GM12874 (cell line): ENCODE results near the gene MIEF1.

Source experiments
- CTCF ChIP-seq: IDR thresholded peaks from 2 replicates; pipeline ENCODE4 v1.5.1; 2011; ENCODE audit warnings: low read depth, mild to moderate bottlenecking, control low read depth, low read length, moderate library complexity; ENCODE audit not compliant: insufficient read depth

MIEF1 gene

GRCh38 chr22:39530116-39530515 is 28.0 kb downstream of the MIEF1 start:
- no peak for TF ChIP-seq CTCF

GRCh38 chr22:39530692-39531331 is 28.7 kb downstream of the MIEF1 start:
- TF ChIP-seq CTCF: 0 out of 2 replicates have a peak, but pooled peaks have one; percentile 19

GRCh38 chr22:39532215-39533073 is 30.4 kb downstream of the MIEF1 start, which contains the start of gene RPS19BP1:
RPS19BP1 (minus strand) TSS chr22:39532748; CDS start chr22:39532738, 10 bp downstream.
- TF ChIP-seq CTCF: no peak

- no peak for TF ChIP-seq CTCF
Measured at GRCh38 chr22:39534092-39534506, 32.0 kb downstream of the MIEF1 start.

- peak; percentile 89 for TF ChIP-seq CTCF
Measured at GRCh38 chr22:39534591-39535356, 32.7 kb downstream of the MIEF1 start.

- TF ChIP-seq CTCF: no peak
Measured at GRCh38 chr22:39535357-39535725, 33.3 kb downstream of the MIEF1 start.
